Measurements from ENCODE around the gene NT5DC1. TPM values are rescaled to one million over a fixed set of nuclear protein-coding genes. Genes with fewer than 3 reads are reported as not detected.

NT5DC1 gene
- total and polyA plus RNA-seq, 10 of the 15 experiments (the other 5 are each of a cell fraction or from before 2014, with no cell fraction given), result 40.8 to 140 (median 66.8) TPM

DNA sequence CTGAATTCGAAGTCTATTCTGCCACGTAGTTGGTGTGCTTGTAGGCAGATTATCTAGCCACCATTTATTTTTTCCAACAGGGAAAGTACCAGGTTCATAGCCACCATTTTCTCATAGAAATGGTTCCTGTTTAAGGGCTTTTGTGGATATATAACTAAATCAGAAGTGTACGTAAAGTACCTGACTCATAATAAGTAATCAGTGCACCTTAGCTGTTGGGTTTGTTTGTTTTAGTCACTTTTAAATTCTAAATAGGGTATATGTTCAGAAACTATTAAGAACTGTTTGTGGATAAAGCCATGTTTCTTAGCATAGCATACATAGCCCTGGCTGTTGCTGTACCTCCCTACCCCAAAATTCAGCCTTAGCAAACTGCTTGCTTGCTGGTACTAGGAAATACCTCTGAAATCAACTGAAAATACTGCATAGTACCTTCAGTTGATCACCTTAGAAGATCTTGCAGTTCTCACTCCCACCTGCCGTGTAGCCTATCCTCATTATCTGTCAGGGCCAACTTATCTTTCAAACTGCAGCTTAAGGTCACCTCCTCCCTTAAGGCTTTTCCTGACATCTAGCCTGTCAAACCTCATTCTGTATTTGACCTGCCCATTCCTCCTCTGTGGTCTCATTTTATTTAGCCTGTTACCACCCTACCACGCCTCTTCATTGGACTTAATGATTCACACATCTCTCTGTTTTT lies 69.9 kb downstream of the NT5DC1 start:
- ATAC-seq (no peak), FAIRE-seq (no peak), DNase-seq (ENCODE audit: low read depth, low spot score) (no peak)
- intact Hi-C loops (cut with micrococcal nuclease; ENCODE audit: unreplicated experiment), result no loop called here
- 98% methylated on average over 5 of the region's 5 CpGs for WGBS (ENCODE audit: insufficient coverage, insufficient replicate concordance, low lambda C conversion rate, missing lambda C conversion rate)
- Histone ChIP-seq H3K4me2 (ENCODE audit: control insufficient read depth, insufficient read depth) (no peak overlapping the region), H3K27ac (ENCODE audit: control insufficient read depth, insufficient read depth) (no peak overlapping the region), H3K27me3 (replicated peaks in 1 of 2; ENCODE audit: control insufficient read depth in 2 of 2, insufficient read depth in 2 of 2, low read length in 1 of 2) (no peaks in the 10 kb centered on the region), H3K4me3 (no peak overlapping the region), H3K79me2 (ENCODE audit: control insufficient read depth, insufficient read depth, low read length) (no peaks in the 10 kb centered on the region), H3K9ac (ENCODE audit: control insufficient read depth, insufficient read depth, low read length) (no peak overlapping the region), H3K4me1 (ENCODE audit: control insufficient read depth, insufficient read depth, low read length) (no peaks in the 10 kb centered on the region), H3K9me3 (replicated peaks; ENCODE audit: control insufficient read depth, insufficient read depth, low read length) (peaks cover 8% of the 10 kb centered on the region), H4K20me1 (ENCODE audit: control insufficient read depth, insufficient read depth) (no peaks in the 10 kb centered on the region), H2AFZ (ENCODE audit: control insufficient read depth, low read depth, low read length) (no peak overlapping the region), H3K36me3 (ENCODE audit: control insufficient read depth in 2 of 2, insufficient read depth in 2 of 2, low read length in 1 of 2) (peaks cover 0 to 1% of the 10 kb centered on the region in 2 experiments; a peak in 2 of 4 replicates)
- TF ChIP-seq WRNIP1 (IDR thresholded peaks at IDR 0.05; ENCODE audit: borderline replicate concordance, low read depth, low read length) (no peak), ZNF24 (IDR thresholded peaks at IDR 0.05) (no peak), ZBTB40 (IDR thresholded peaks at IDR 0.05; ENCODE audit: borderline replicate concordance) (no peak)
- ChIA-PET RAD21 (ENCODE audit: unreplicated experiment) (no interaction called here), POLR2A (interaction anchor here (0.5 kb wide), 1 partner anchor 533 kb away, joined by 3 read pairs; no protein-coding TSS in a partner anchor), CTCF (interaction anchor here (1.8 kb wide), 1 partner anchor 46 kb away, joined by 5 read pairs; no protein-coding TSS in a partner anchor), SMC1A (ENCODE audit: uncharacterized antibody, unreplicated experiment) (no interaction called here)
- in situ Hi-C loops (cut with MboI), result no loop called here
- BruUV-seq (replicated peaks), result no TSS peak

Measured in GM12878 (cell line).